Ishikawa (cell line): ENCODE results near the gene NAALADL1.

Source experiments
- CEBPB ChIP-seq: IDR thresholded peaks from 2 replicates; pipeline ENCODE4 v1.6.1; 2012
- EGR1 ChIP-seq: IDR thresholded peaks from 2 replicates; pipeline ENCODE4 v1.6.1; 2012
- EP300 ChIP-seq: IDR thresholded peaks from 2 replicates; pipeline ENCODE4 v1.6.1; 2012; ENCODE audit warnings: borderline replicate concordance
- MAX ChIP-seq: IDR thresholded peaks from 2 replicates; pipeline ENCODE4 v1.6.1; 2012
- NFIC ChIP-seq: IDR thresholded peaks from 2 replicates; pipeline ENCODE4 v1.6.1; 2012
- RAD21 ChIP-seq: IDR thresholded peaks from 2 replicates; pipeline ENCODE4 v1.6.1; 2012; ENCODE audit warnings: low read depth
- REST ChIP-seq: IDR thresholded peaks from 2 replicates; pipeline ENCODE4 v1.6.1; 2012; ENCODE audit warnings: low read depth, mild to moderate bottlenecking
- TAF1 ChIP-seq: IDR thresholded peaks from 2 replicates; pipeline ENCODE4 v1.6.1; 2012; ENCODE audit warnings: low read depth, mild to moderate bottlenecking
- TCF12 ChIP-seq: IDR thresholded peaks from 2 replicates; pipeline ENCODE4 v1.6.1; 2012; ENCODE audit warnings: low read depth
- TEAD4 ChIP-seq: IDR thresholded peaks from 2 replicates; pipeline ENCODE4 v1.6.1; 2012
- YY1 ChIP-seq: IDR thresholded peaks from 2 replicates; pipeline ENCODE4 v1.6.1; 2012; ENCODE audit warnings: low read depth

- TF ChIP-seq REST, result no peak
- TF ChIP-seq MAX, result no peak
- TF ChIP-seq NFIC, result no peak
- no peak for TF ChIP-seq YY1
- no peak for TF ChIP-seq RAD21
- TF ChIP-seq EP300, result no peak
- no peak for TF ChIP-seq TEAD4
- no peak for TF ChIP-seq TCF12
- no peak for TF ChIP-seq CEBPB
- no peak for TF ChIP-seq EGR1
- no peak for TF ChIP-seq TAF1
These were observed 13.3 kb downstream of the NAALADL1 start for GRCh38 chr11:65045061-65045460.
